ENCODE data around the gene COPG2.

- TF ChIP-seq EZH2 (IDR thresholded peaks at IDR 0.05; ENCODE audit: low read depth, low read length, severe bottlenecking) (no peak), KDM1A (IDR thresholded peaks at IDR 0.05; ENCODE audit: borderline replicate concordance, low read length) (no peak), MAFK (IDR thresholded peaks at IDR 0.05; ENCODE audit: low read depth, low read length) (no peak), CTCF (IDR thresholded peaks at IDR 0.05; ENCODE audit: control extremely low read depth in 1 of 3, insufficient read depth in 1 of 3, low read depth in 1 of 3, low read length in 3 of 3) (no peak), POLR2A (IDR thresholded peaks at IDR 0.05; ENCODE audit: control extremely low read depth in 1 of 2, low read depth in 2 of 2, low read length in 2 of 2) (no peak), YY1 (IDR thresholded peaks at IDR 0.05; ENCODE audit: low read depth, low read length) (no peak), ZNF274 (IDR thresholded peaks at IDR 0.05; ENCODE audit: borderline replicate concordance, extremely low read depth, low read length) (no peak)
Observed at GRCh38 chr7:130473876-130474275, 194.7 kb downstream of the COPG2 start.

All from H1 (cell line).